Ovary (tissue), 3 donors: ENCODE data around the gene LYRM4.

ENCODE experiments used
- CTCF ChIP-seq, 3 donors: fragments of 450-650 bp in 2 of 3; fragments of 200-600 bp in 1 of 3; IDR thresholded peaks; one replicate each; pipeline versions ENCODE4 v1.5.1 to v1.8.0; 2016 to 2022; ENCODE audit warnings: antibody characterized with exemption in 3 of 3, mild to moderate bottlenecking in 1 of 3
- EP300 ChIP-seq: sonication (generic); formaldehyde crosslinking; IDR thresholded peaks from one replicate; pipeline ENCODE4 v1.6.1; 2017; ENCODE audit warnings: antibody characterized with exemption
- POLR2A ChIP-seq: fragments of 450-650 bp; IDR thresholded peaks from one replicate; pipeline ENCODE4 v1.6.1; 2017; ENCODE audit warnings: antibody characterized with exemption, mild to moderate bottlenecking, moderate library complexity
- donor health status: DM: no; HTN: no; CAD: no.

- no peak for TF ChIP-seq CTCF (IDR thresholded peaks at IDR 0.05)
- no peak for TF ChIP-seq POLR2A
- no peak for TF ChIP-seq EP300
Measured at GRCh38 chr6:5072440-5072839, 188.3 kb downstream of the LYRM4 start.
